ENCODE results near the gene ATG5.

- TF ChIP-seq REST (IDR thresholded peaks at IDR 0.05; ENCODE audit: insufficient read depth in 1 of 2, low read depth in 2 of 2, low read length in 1 of 2) (no peak), CTCF (IDR thresholded peaks at IDR 0.05) (no peak), POLR2AphosphoS5 (IDR thresholded peaks at IDR 0.05; ENCODE audit: low read depth, low read length) (no peak), TCF7L2 (IDR thresholded peaks at IDR 0.05; ENCODE audit: low read depth, low read length) (no peak), SIN3A (IDR thresholded peaks at IDR 0.05; ENCODE audit: borderline replicate concordance, insufficient read depth, low read depth, low read length) (no peak)
Measured at GRCh38 chr6:106290032-106290431, 35.5 kb downstream of the ATG5 start.

Data from Panc1 (cell line).